ENCODE results near the gene PPFIA2.

DNA sequence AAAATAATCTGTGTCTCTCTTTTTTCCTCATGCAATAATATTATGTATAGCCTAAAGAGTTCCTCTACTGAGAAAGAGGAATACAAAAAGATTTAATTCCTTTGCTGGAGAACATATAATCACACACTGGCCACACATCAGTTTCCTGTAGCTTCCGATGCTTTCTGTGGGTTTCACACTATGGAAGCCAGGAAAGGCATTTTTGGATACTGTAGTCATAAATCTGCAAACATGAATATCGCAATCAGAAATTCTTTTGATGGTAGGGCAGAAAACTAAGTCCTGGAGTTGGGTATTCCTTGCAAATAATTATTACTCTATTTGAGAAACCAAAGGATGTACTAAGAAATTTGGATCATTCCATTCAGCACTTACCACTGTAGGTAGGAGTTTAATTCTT lies 421.3 kb downstream of the PPFIA2 start:
- TF ChIP-seq, protein P1, sequence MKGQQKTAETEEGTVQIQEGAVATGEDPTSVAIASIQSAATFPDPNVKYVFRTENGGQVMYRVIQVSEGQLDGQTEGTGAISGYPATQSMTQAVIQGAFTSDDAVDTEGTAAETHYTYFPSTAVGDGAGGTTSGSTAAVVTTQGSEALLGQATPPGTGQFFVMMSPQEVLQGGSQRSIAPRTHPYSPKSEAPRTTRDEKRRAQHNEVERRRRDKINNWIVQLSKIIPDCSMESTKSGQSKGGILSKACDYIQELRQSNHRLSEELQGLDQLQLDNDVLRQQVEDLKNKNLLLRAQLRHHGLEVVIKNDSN (CRISPR knock-in tag; IDR thresholded peaks at IDR 0.05), result no peak
- no peak for TF ChIP-seq CTCF (IDR thresholded peaks at IDR 0.05)
- no peak for TF ChIP-seq HMGXB4 (CRISPR knock-in tag; IDR thresholded peaks at IDR 0.05)
- no peak for TF ChIP-seq IRF2 (CRISPR knock-in tag; IDR thresholded peaks at IDR 0.05; ENCODE audit: borderline replicate concordance, low read depth)
- TF ChIP-seq AFF4 (CRISPR knock-in tag; IDR thresholded peaks at IDR 0.05; ENCODE audit: borderline replicate concordance), result no peak
- no peak for TF ChIP-seq ATF2 (CRISPR knock-in tag; IDR thresholded peaks at IDR 0.05; ENCODE audit: borderline replicate concordance, low read depth)
- no peak for TF ChIP-seq GRHL2 (CRISPR knock-in tag; IDR thresholded peaks at IDR 0.05; ENCODE audit: insufficient replicate concordance, severe bottlenecking)
- no peak for TF ChIP-seq ZNF416 (CRISPR knock-in tag; IDR thresholded peaks at IDR 0.05)

Measured in WTC11 (cell line).